Measurements from ENCODE around the gene ACSL5. TPM values are rescaled to one million over a fixed set of nuclear protein-coding genes. Genes with fewer than 3 reads are reported as not detected.

Gene ACSL5
- total RNA-seq, 4 donors from 2014 or later, result 7.4 to 30.6 (median 11.9) TPM

DNA sequence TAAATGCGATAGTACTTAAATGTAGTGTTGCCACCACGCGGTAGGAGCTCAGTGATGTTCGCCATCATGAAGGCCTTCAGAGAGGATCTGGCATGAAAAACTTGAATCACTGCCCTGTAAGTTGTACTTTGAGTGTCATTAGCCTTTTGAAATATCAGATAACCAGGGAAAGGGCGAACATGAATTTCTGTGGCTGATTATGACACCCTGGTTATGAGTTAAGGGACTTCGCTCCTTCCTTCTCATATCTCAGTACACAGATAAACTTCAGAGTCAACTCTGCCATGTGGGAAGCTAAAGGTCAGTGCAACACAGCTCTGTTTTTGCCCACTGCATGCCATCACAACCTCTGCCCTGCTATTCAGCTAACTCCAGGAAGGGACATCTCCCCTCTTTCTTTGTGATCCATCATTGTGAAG lies 8.9 kb upstream of the ACSL5 start:
- Histone ChIP-seq H3K27me3 (no peaks in the 10 kb centered on the region), H3K4me3 (no peak overlapping the region), H3K36me3 (no peaks in the 10 kb centered on the region), H3K27ac (no peak overlapping the region), H3K9me3 (no peaks in the 10 kb centered on the region), H3K4me1 (peaks cover 0 to 6% of the 10 kb centered on the region in 2 donors)
- no peak for TF ChIP-seq POLR2A (IDR thresholded peaks at IDR 0.05)
- TF ChIP-seq, protein P1, sequence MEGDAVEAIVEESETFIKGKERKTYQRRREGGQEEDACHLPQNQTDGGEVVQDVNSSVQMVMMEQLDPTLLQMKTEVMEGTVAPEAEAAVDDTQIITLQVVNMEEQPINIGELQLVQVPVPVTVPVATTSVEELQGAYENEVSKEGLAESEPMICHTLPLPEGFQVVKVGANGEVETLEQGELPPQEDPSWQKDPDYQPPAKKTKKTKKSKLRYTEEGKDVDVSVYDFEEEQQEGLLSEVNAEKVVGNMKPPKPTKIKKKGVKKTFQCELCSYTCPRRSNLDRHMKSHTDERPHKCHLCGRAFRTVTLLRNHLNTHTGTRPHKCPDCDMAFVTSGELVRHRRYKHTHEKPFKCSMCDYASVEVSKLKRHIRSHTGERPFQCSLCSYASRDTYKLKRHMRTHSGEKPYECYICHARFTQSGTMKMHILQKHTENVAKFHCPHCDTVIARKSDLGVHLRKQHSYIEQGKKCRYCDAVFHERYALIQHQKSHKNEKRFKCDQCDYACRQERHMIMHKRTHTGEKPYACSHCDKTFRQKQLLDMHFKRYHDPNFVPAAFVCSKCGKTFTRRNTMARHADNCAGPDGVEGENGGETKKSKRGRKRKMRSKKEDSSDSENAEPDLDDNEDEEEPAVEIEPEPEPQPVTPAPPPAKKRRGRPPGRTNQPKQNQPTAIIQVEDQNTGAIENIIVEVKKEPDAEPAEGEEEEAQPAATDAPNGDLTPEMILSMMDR (IDR thresholded peaks at IDR 0.05), result no peak
- no peak for DNase-seq
- intact Hi-C loops (cut with DNase I; ENCODE audit: low total_unique reads), result no loop called here

DNA sequence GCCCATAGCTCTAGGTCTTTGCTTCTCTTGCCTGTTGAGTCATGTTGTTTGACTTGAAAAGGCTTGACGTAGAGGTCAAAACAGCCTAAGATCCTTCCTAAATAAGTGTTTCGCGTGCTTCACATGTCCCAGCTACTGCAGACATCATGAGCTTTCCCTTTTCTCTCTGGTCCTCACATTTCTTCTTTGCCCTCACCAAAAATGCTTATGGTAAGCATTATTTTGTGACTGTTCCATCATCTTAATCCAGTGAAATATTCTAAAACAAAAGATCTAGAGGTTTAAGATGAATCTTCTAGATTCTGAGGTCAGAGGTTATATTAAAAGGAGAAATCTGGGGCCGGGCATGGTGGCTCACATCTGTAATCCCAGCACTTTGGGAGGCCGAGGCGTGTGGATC lies 8.5 kb upstream of the ACSL5 start:
- no peaks in the 10 kb centered on the region for H3K36me3 ChIP-seq
- H3K4me3 ChIP-seq, result no peak overlapping the region
- peaks cover 0 to 6% of the 10 kb centered on the region in 2 donors for H3K4me1 ChIP-seq
- TF ChIP-seq POLR2A (IDR thresholded peaks at IDR 0.05), result no peak
- TF ChIP-seq, protein P1 (IDR thresholded peaks at IDR 0.05), result no peak
- intact Hi-C loops (cut with DNase I; ENCODE audit: low total_unique reads), result no loop called here
- no peaks in the 10 kb centered on the region for H3K9me3 ChIP-seq
- H3K27me3 ChIP-seq, result no peaks in the 10 kb centered on the region
- no peak for DNase-seq
- no peak overlapping the region for H3K27ac ChIP-seq

DNA sequence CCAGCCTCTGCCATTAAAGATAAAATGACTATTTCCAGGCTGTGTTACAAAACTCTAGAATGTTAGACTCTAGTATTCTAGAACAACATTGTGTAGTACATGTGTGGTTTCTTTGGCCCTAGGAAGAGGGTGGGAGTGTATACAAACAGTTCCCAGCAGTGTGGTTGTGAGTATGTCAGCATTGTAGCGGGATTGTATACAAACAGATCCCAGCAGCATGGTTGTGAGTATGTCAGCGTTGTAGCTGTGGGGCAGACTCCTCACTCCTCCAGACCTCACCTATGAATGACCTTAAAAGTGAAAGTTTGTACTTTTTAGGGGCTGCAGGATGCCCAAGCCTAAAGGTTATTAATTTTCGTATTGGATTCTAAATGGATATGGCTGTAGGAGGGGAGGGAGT lies 6.9 kb upstream of the ACSL5 start:
- Histone ChIP-seq H3K9me3 (no peaks in the 10 kb centered on the region), H3K36me3 (no peaks in the 10 kb centered on the region), H3K4me1 (peaks cover 0 to 6% of the 10 kb centered on the region in 2 donors), H3K27me3 (no peaks in the 10 kb centered on the region), H3K27ac (no peak overlapping the region), H3K4me3 (no peak overlapping the region)
- DNase-seq, result no peak
- intact Hi-C loops (cut with DNase I; ENCODE audit: low total_unique reads), result no loop called here
- TF ChIP-seq POLR2A (IDR thresholded peaks at IDR 0.05), result no peak
- TF ChIP-seq, protein P1 (IDR thresholded peaks at IDR 0.05), result no peak

DNA sequence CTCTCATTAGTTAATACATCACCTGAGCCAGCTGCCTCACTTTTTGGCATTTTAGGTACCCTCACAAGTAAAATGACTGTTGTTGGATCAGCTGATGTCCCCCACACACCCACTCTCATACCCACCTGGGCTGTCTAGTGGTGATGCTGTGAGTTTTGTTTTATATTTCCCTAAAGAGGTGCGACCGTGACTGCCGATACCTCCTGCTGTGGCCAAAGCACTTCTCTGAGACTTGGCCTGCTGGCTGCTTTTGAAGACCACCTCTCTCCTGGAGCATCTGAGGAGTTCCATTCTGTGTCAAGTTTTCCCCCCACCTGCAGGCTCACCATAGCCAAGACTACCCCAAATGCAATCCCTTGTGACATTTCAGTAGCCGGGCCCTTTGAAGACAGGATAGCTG lies 6.4 kb upstream of the ACSL5 start:
- no peaks in the 10 kb centered on the region for H3K27me3 ChIP-seq
- intact Hi-C loops (cut with DNase I; ENCODE audit: low total_unique reads), result no loop called here
- H3K4me3 ChIP-seq, result no peak overlapping the region
- DNase-seq, result no peak
- H3K9me3 ChIP-seq, result no peaks in the 10 kb centered on the region
- H3K27ac ChIP-seq, result no peak overlapping the region
- TF ChIP-seq POLR2A (IDR thresholded peaks at IDR 0.05), result no peak
- H3K4me1 ChIP-seq, result peaks cover 0 to 3% of the 10 kb centered on the region in 2 donors
- H3K36me3 ChIP-seq, result no peaks in the 10 kb centered on the region

DNA sequence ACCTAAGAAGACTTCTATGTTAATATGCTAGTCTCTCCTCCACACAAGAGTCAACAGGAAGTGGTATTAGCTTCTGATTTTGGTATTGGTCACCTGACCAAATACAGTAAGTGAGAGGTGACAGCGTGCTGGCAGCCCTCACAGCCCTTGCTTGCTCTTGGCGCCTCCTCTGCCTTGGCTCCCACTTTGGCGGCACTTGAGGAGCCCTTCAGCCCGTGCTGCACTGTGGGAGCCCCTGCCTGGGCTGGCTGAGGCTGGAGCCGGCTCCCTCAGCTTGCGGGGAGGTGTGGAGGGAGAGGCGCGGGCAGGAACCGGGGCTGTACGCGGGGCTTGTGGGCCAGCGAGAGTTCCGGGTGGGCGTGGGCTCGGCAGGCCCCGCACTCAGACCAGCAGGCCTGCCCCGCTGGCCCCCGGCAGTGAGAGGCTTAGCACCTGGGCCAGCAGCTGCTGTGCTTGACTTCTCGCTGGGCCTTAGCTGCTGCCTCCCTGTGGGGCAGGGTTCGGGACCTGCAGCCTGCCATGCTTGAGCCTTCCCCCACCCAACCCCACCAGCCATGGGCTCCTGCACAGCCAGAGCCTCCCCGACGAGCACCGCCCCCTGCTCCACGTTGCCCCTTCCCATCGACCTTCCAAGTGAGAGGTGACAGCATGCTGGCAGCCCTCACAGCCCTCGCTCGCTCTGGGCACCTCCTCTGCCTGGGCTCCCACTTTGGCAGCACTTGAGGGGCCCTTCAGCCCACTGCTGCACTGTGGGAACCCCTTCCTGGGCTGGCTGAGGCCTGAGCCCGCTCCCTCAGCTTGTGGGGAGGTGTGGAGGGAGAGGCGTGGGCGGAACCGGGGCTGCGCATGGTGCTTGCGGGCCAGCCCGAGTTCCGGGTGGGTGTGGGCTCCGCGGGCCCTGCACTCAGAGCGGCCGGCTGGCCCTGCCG lies 4.2 kb upstream of the ACSL5 start:
- Histone ChIP-seq H3K36me3 (no peaks in the 10 kb centered on the region), H3K4me3 (no peak overlapping the region), H3K27me3 (no peaks in the 10 kb centered on the region), H3K27ac (no peak overlapping the region), H3K4me1 (no peaks in the 10 kb centered on the region), H3K9me3 (no peaks in the 10 kb centered on the region)
- DNase-seq, result no peak
- TF ChIP-seq, protein P1 (IDR thresholded peaks at IDR 0.05), result no peak
- TF ChIP-seq POLR2A (IDR thresholded peaks at IDR 0.05), result no peak
- intact Hi-C loops (cut with DNase I; ENCODE audit: low total_unique reads), result no loop called here
